Hepatocyte (in vitro differentiated cells): ENCODE measurements around the gene ZBTB4.

Experiments used
- EZH2 ChIP-seq: fragments of 200-600 bp; sonication (generic); IDR thresholded peaks from 2 replicates; pipeline ENCODE4 v1.6.1; 2016; ENCODE audit warnings: antibody characterized with exemption, mild to moderate bottlenecking, borderline replicate concordance
- TF ChIP-seq, protein P1 (sequence below): fragments of 200-600 bp; sonication (generic); IDR thresholded peaks from 2 replicates; pipeline ENCODE4 v1.5.1; 2016; ENCODE audit warnings: antibody characterized with exemption, mild to moderate bottlenecking; ENCODE audit not compliant: poor library complexity

DNA sequence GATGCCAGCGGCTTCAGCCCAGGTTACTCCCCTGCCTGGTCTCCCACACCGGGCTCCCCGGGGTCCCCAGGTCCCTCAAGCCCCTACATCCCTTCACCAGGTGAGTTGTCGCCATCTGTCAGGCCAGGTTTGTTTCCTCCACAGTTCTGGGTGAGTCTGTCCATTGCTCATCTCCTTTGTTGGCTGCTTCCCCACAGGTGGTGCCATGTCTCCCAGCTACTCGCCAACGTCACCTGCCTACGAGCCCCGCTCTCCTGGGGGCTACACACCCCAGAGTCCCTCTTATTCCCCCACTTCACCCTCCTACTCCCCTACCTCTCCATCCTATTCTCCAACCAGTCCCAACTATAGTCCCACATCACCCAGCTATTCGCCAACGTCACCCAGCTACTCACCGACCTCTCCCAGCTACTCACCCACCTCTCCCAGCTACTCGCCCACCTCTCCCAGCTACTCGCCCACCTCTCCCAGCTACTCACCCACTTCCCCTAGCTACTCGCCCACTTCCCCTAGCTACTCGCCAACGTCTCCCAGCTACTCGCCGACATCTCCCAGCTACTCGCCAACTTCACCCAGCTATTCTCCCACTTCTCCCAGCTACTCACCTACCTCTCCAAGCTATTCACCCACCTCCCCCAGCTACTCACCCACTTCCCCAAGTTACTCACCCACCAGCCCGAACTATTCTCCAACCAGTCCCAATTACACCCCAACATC is 33.6 kb upstream of the ZBTB4 start:
- TF ChIP-seq, protein P1, sequence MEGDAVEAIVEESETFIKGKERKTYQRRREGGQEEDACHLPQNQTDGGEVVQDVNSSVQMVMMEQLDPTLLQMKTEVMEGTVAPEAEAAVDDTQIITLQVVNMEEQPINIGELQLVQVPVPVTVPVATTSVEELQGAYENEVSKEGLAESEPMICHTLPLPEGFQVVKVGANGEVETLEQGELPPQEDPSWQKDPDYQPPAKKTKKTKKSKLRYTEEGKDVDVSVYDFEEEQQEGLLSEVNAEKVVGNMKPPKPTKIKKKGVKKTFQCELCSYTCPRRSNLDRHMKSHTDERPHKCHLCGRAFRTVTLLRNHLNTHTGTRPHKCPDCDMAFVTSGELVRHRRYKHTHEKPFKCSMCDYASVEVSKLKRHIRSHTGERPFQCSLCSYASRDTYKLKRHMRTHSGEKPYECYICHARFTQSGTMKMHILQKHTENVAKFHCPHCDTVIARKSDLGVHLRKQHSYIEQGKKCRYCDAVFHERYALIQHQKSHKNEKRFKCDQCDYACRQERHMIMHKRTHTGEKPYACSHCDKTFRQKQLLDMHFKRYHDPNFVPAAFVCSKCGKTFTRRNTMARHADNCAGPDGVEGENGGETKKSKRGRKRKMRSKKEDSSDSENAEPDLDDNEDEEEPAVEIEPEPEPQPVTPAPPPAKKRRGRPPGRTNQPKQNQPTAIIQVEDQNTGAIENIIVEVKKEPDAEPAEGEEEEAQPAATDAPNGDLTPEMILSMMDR = no peak
- no peak for TF ChIP-seq EZH2
